ENCODE data around the gene KLF2.

GRCh38 chr19:16324384-16325160, at the start of gene KLF2:
- no peak for TF ChIP-seq CTCF (IDR thresholded peaks at IDR 0.05; ENCODE audit: low read length)
- no peak for TF ChIP-seq EZH2 (optimal IDR thresholded peaks at IDR 0.05; ENCODE audit: low read depth, low read length)
